Calu3 (cell line): ENCODE results near the gene CTXND1. TPM values are rescaled to one million over a fixed set of nuclear protein-coding genes. Genes with fewer than 3 reads are reported as not detected.

Experiments
- BruUV-seq: library from RNA; stranded (reverse); fragments of 400-500 nt; replicated peaks from 2 replicates; lab custom pipeline; 2021; lab: Mats Ljungman, UMichigan
- CTCF ChIA-PET: fragments of 300-600 bp; sonication (Branson Sonifier 250); formaldehyde crosslinking; loops from one replicate; lab custom pipeline; 2022; ENCODE audit warnings: antibody characterized with exemption; lab: Charles Lee
- DNase-seq: peaks from one replicate; pipeline ENCODE4 v3.0.0; 2022
- H3K27ac Mint-ChIP-seq: one replicate; pipeline ENCODE4 v1.8.0; 2022; ENCODE audit warnings: mixed read lengths; ENCODE audit not compliant: unreplicated experiment
- H3K27me3 Mint-ChIP-seq: one replicate; pipeline ENCODE4 v1.8.0; 2022; ENCODE audit warnings: mixed read lengths; ENCODE audit not compliant: unreplicated experiment
- H3K36me3 Mint-ChIP-seq: one replicate; pipeline ENCODE4 v1.8.0; 2022; ENCODE audit warnings: mild to moderate bottlenecking, moderate library complexity, mixed read lengths; ENCODE audit not compliant: insufficient read depth, unreplicated experiment
- H3K4me1 Mint-ChIP-seq: one replicate; pipeline ENCODE4 v1.8.0; 2022; ENCODE audit warnings: mild to moderate bottlenecking, low read depth, mixed read lengths; ENCODE audit not compliant: unreplicated experiment
- H3K4me3 Mint-ChIP-seq: one replicate; pipeline ENCODE4 v1.8.0; 2022; ENCODE audit warnings: mild to moderate bottlenecking, low read depth, moderate library complexity, mixed read lengths; ENCODE audit not compliant: unreplicated experiment
- H3K9me3 Mint-ChIP-seq: one replicate; pipeline ENCODE4 v1.8.0; 2022; ENCODE audit warnings: low read depth, mixed read lengths; ENCODE audit not compliant: unreplicated experiment
- intact Hi-C: fragments of 100-400 bp; cut with micrococcal nuclease; formaldehyde crosslinking; loops from one replicate; pipeline ENCODE4 v1.10.0; 2022; ENCODE audit not compliant: unreplicated experiment
- total RNA-seq: library from RNA; stranded (reverse); gene quantifications from 2 replicates; pipeline ENCODE4 v1.2.3, GENCODE V29; 2022
- TF ChIP-seq, protein P1 (sequence below): fragments of 200-600 bp; IDR thresholded peaks from one replicate; pipeline ENCODE4 v1.8.0; 2022; ENCODE audit warnings: antibody characterized with exemption; ENCODE audit not compliant: unreplicated experiment

The CTXND1 gene
- total RNA-seq, 1 experiment from 2014 or later = not detected

DNA sequence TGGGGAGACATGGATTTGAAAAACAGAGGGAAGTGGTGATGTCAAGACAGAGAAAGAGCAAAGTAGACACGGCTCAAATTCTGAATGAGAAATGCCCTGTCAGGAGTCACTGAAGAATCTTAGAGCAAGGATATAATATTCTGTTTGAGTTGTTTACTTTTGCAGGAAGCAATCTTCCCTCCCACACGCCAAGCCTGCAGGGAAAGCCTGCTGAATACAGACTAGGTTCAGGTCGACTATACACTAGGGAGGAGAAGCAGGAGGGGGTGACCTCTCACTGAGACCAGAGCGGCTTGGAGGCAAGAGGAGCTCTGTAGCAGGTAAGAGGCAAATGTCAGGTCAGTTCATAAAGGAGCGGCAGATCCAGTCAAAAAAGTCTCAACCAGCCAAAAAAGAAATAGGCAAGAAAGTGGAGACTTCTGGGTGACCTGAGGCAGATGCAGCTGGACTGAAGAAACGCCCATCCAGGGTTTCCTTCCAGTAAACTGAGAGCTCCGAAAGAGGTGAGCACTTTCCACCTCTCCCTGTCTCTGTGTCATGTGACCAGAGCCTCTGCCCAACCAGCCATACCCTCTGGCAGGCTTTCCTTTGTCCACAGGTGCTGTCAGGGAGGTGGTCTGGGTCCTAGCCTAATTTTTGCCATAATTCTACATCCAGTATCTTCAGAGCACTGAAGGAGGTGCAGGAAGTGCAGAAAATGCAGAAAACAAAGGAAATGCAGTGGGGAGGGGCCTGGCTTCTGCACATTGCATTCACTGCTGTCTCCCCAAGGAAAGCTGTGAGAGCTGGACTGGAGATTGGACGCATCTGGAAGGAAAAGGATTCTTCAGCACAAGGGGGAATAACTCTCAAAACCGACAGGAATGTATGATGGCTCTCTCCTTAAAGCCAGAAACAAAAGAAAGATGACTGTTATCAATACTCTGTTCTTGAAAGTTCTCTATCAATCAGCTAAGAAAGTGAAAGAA lies 37.8 kb upstream of the CTXND1 start:
- Mint-ChIP-seq H3K4me3 (no peak overlapping the region), H3K9me3 (no peaks in the 10 kb centered on the region), H3K27ac (no peak overlapping the region), H3K36me3 (no peaks in the 10 kb centered on the region), H3K4me1 (peaks cover 8% of the 10 kb centered on the region), H3K27me3 (peaks cover 65% of the 10 kb centered on the region)
- CTCF ChIA-PET = no interaction called here
- BruUV-seq = no TSS peak
- intact Hi-C loops = no loop called here
- no peak for DNase-seq
- TF ChIP-seq, protein P1, sequence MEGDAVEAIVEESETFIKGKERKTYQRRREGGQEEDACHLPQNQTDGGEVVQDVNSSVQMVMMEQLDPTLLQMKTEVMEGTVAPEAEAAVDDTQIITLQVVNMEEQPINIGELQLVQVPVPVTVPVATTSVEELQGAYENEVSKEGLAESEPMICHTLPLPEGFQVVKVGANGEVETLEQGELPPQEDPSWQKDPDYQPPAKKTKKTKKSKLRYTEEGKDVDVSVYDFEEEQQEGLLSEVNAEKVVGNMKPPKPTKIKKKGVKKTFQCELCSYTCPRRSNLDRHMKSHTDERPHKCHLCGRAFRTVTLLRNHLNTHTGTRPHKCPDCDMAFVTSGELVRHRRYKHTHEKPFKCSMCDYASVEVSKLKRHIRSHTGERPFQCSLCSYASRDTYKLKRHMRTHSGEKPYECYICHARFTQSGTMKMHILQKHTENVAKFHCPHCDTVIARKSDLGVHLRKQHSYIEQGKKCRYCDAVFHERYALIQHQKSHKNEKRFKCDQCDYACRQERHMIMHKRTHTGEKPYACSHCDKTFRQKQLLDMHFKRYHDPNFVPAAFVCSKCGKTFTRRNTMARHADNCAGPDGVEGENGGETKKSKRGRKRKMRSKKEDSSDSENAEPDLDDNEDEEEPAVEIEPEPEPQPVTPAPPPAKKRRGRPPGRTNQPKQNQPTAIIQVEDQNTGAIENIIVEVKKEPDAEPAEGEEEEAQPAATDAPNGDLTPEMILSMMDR = no peak

DNA sequence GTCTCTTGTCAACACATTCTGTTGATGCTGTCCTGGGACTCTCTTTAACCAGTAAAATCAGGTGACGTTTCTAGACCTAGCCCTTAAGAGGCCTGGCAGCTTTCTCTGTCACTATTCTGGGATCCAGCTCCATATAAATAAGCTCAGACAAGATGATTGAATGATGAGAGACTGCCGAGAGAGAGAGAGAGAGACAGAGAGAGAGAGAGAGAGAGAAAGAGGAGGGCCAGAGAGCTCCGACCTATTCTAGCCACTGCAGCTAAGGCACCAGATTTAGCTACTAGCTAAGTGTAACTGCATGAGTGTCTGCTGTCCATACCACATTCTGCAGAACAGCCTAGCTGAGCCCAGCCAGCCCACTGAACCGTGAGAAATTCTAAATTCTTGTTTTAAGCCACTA lies 36.1 kb upstream of the CTXND1 start:
- DNase-seq = no peak
- Mint-ChIP-seq H3K9me3 (no peaks in the 10 kb centered on the region), H3K4me3 (no peak overlapping the region), H3K4me1 (peaks cover 8% of the 10 kb centered on the region), H3K36me3 (no peaks in the 10 kb centered on the region), H3K27ac (no peak overlapping the region), H3K27me3 (peaks cover 62% of the 10 kb centered on the region)
- no TSS peak for BruUV-seq
- CTCF ChIA-PET = interaction anchor here (0.9 kb wide), 1 partner anchor 12 kb away, joined by 5 read pairs; no protein-coding TSS in a partner anchor
- intact Hi-C loops = no loop called here
- TF ChIP-seq, protein P1 = no peak

DNA sequence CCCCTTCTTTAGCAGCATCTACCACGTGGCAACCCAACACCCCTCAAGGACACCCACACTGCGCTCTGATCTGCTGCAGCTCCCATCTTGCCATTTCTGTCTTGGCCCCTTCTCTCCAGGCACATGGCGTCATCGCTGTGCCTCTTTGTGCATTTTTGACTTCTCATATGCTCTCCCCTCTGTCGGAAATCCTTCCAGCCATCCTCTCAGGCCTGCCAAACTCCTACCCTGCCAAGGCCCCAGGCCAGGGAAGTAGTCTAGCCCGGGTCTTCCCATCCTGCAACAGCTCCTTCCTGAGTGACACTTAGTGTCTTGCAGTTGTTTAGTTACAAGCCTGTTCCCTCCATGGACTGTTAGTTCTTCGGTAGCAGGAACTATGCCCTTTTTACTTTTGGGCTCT lies 34.0 kb upstream of the CTXND1 start:
- TF ChIP-seq, protein P1 = no peak
- no peak for DNase-seq
- no TSS peak for BruUV-seq
- H3K36me3 Mint-ChIP-seq = no peaks in the 10 kb centered on the region
- CTCF ChIA-PET = no interaction called here
- no peak overlapping the region for H3K27ac Mint-ChIP-seq
- intact Hi-C loops = no loop called here
- no peak overlapping the region for H3K4me3 Mint-ChIP-seq
- peaks cover 8% of the 10 kb centered on the region for H3K4me1 Mint-ChIP-seq
- peaks cover 71% of the 10 kb centered on the region for H3K27me3 Mint-ChIP-seq
- no peaks in the 10 kb centered on the region for H3K9me3 Mint-ChIP-seq

DNA sequence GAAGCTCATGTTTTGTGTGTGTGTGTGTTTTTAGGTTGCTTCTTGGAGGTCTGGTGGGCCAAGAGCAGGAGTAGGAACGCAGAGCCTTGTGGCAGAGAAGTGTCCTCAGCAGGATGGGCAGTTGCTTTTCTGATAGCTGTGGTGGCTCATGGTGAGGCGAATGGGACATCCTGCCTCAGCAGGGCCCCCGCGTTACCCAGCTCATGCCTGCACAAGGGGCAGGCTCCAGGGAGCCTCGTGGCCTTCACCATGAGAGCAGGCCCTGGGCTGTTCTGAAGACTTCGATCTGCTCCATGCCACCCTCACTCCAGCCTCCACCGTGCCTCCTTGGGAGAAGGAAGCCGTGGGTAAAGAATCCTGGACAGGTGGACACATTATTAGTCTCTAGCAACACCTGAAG lies 33.4 kb upstream of the CTXND1 start:
- CTCF ChIA-PET = no interaction called here
- Mint-ChIP-seq H3K4me3 (no peak overlapping the region), H3K27me3 (peaks cover 73% of the 10 kb centered on the region), H3K4me1 (peaks cover 6% of the 10 kb centered on the region), H3K9me3 (no peaks in the 10 kb centered on the region), H3K27ac (no peak overlapping the region), H3K36me3 (no peaks in the 10 kb centered on the region)
- intact Hi-C loops = no loop called here
- BruUV-seq = no TSS peak
- no peak for DNase-seq
- TF ChIP-seq, protein P1 = no peak
